ENCODE results near the gene TTC28.

Gene TTC28

GRCh38 chr22:28348613-28349609 lies 330.7 kb downstream of the TTC28 start:
- no peak overlapping the region for H3K9ac ChIP-seq (ENCODE audit: low read depth in 1 of 2, low read length in 2 of 2)
- no peaks in the 10 kb centered on the region for H3K27me3 ChIP-seq (ENCODE audit: control insufficient read depth in 2 of 2, insufficient read depth in 2 of 2, low read length in 2 of 2)
- H3K36me3 ChIP-seq (ENCODE audit: control insufficient read depth in 2 of 2, insufficient read depth in 2 of 2, low read length in 2 of 2): no peaks in the 10 kb centered on the region
- H3K4me3 ChIP-seq (ENCODE audit: low read length in 2 of 2): no peak overlapping the region
- H3K4me1 ChIP-seq (ENCODE audit: control insufficient read depth in 2 of 2, insufficient read depth in 2 of 2, low read length in 2 of 2): no peaks in the 10 kb centered on the region
- no peaks in the 10 kb centered on the region for H3K9me3 ChIP-seq (ENCODE audit: control insufficient read depth in 2 of 2, low read length in 2 of 2)
- no peak overlapping the region for H3K27ac ChIP-seq (ENCODE audit: low read depth in 2 of 2, low read length in 2 of 2)

GRCh38 chr22:28346308-28346707 lies 333.3 kb downstream of the TTC28 start:
- Histone ChIP-seq H3K4me3 (ENCODE audit: low read length in 2 of 2) (no peak overlapping the region), H3K4me1 (ENCODE audit: control insufficient read depth in 2 of 2, insufficient read depth in 2 of 2, low read length in 2 of 2) (no peaks in the 10 kb centered on the region), H3K9ac (ENCODE audit: low read depth in 1 of 2, low read length in 2 of 2) (no peak overlapping the region), H3K27ac (ENCODE audit: low read depth in 2 of 2, low read length in 2 of 2) (no peak overlapping the region), H3K9me3 (ENCODE audit: control insufficient read depth in 2 of 2, low read length in 2 of 2) (no peaks in the 10 kb centered on the region), H3K27me3 (ENCODE audit: control insufficient read depth in 2 of 2, insufficient read depth in 2 of 2, low read length in 2 of 2) (no peaks in the 10 kb centered on the region), H3K36me3 (ENCODE audit: control insufficient read depth in 2 of 2, insufficient read depth in 2 of 2, low read length in 2 of 2) (no peaks in the 10 kb centered on the region)

GRCh38 chr22:28344918-28345703 lies 334.5 kb downstream of the TTC28 start:
- no peak overlapping the region for H3K27ac ChIP-seq (ENCODE audit: low read depth in 2 of 2, low read length in 2 of 2)
- no peaks in the 10 kb centered on the region for H3K9me3 ChIP-seq (ENCODE audit: control insufficient read depth in 2 of 2, low read length in 2 of 2)
- no peaks in the 10 kb centered on the region for H3K27me3 ChIP-seq (ENCODE audit: control insufficient read depth in 2 of 2, insufficient read depth in 2 of 2, low read length in 2 of 2)
- no peaks in the 10 kb centered on the region for H3K4me1 ChIP-seq (ENCODE audit: control insufficient read depth in 2 of 2, insufficient read depth in 2 of 2, low read length in 2 of 2)
- H3K9ac ChIP-seq (ENCODE audit: low read depth in 1 of 2, low read length in 2 of 2): no peak overlapping the region
- H3K36me3 ChIP-seq (ENCODE audit: control insufficient read depth in 2 of 2, insufficient read depth in 2 of 2, low read length in 2 of 2): no peaks in the 10 kb centered on the region
- no peak overlapping the region for H3K4me3 ChIP-seq (ENCODE audit: low read length in 2 of 2)

- no peak overlapping the region for H3K27ac ChIP-seq (ENCODE audit: low read depth in 2 of 2, low read length in 2 of 2)
- H3K4me1 ChIP-seq (ENCODE audit: control insufficient read depth in 2 of 2, insufficient read depth in 2 of 2, low read length in 2 of 2): no peaks in the 10 kb centered on the region
- H3K9ac ChIP-seq (ENCODE audit: low read depth in 1 of 2, low read length in 2 of 2): no peak overlapping the region
- H3K4me3 ChIP-seq (ENCODE audit: low read length in 2 of 2): no peak overlapping the region
- H3K27me3 ChIP-seq (ENCODE audit: control insufficient read depth in 2 of 2, insufficient read depth in 2 of 2, low read length in 2 of 2): no peaks in the 10 kb centered on the region
- H3K36me3 ChIP-seq (ENCODE audit: control insufficient read depth in 2 of 2, insufficient read depth in 2 of 2, low read length in 2 of 2): no peaks in the 10 kb centered on the region
- no peaks in the 10 kb centered on the region for H3K9me3 ChIP-seq (ENCODE audit: control insufficient read depth in 2 of 2, low read length in 2 of 2)
Measured at GRCh38 chr22:28341001-28341400, 338.6 kb downstream of the TTC28 start.

- Histone ChIP-seq H3K4me3 (ENCODE audit: low read length in 2 of 2) (no peak overlapping the region), H3K36me3 (ENCODE audit: control insufficient read depth in 2 of 2, insufficient read depth in 2 of 2, low read length in 2 of 2) (no peaks in the 10 kb centered on the region), H3K27ac (ENCODE audit: low read depth in 2 of 2, low read length in 2 of 2) (no peak overlapping the region), H3K27me3 (ENCODE audit: control insufficient read depth in 2 of 2, insufficient read depth in 2 of 2, low read length in 2 of 2) (no peaks in the 10 kb centered on the region), H3K4me1 (ENCODE audit: control insufficient read depth in 2 of 2, insufficient read depth in 2 of 2, low read length in 2 of 2) (no peaks in the 10 kb centered on the region), H3K9ac (ENCODE audit: low read depth in 1 of 2, low read length in 2 of 2) (no peak overlapping the region), H3K9me3 (ENCODE audit: control insufficient read depth in 2 of 2, low read length in 2 of 2) (no peaks in the 10 kb centered on the region)
Measured at GRCh38 chr22:28333088-28333487, 346.6 kb downstream of the TTC28 start.

- H3K4me1 ChIP-seq (ENCODE audit: control insufficient read depth in 2 of 2, insufficient read depth in 2 of 2, low read length in 2 of 2): no peaks in the 10 kb centered on the region
Measured at GRCh38 chr22:28332410-28332809, 347.2 kb downstream of the TTC28 start.

GRCh38 chr22:28331695-28332094 lies 347.9 kb downstream of the TTC28 start:
- no peaks in the 10 kb centered on the region for H3K36me3 ChIP-seq (ENCODE audit: control insufficient read depth in 2 of 2, insufficient read depth in 2 of 2, low read length in 2 of 2)
- H3K9me3 ChIP-seq (ENCODE audit: control insufficient read depth in 2 of 2, low read length in 2 of 2): no peaks in the 10 kb centered on the region
- no peak overlapping the region for H3K4me3 ChIP-seq (ENCODE audit: low read length in 2 of 2)
- H3K27ac ChIP-seq (ENCODE audit: low read depth in 2 of 2, low read length in 2 of 2): no peak overlapping the region
- H3K27me3 ChIP-seq (ENCODE audit: control insufficient read depth in 2 of 2, insufficient read depth in 2 of 2, low read length in 2 of 2): no peaks in the 10 kb centered on the region
- H3K4me1 ChIP-seq (ENCODE audit: control insufficient read depth in 2 of 2, insufficient read depth in 2 of 2, low read length in 2 of 2): no peaks in the 10 kb centered on the region
- no peak overlapping the region for H3K9ac ChIP-seq (ENCODE audit: low read depth in 1 of 2, low read length in 2 of 2)

More at GRCh38 chr22:28332410-28332809, 347.2 kb downstream of the TTC28 start:
- H3K27ac ChIP-seq (ENCODE audit: low read depth in 2 of 2, low read length in 2 of 2): no peak overlapping the region
- no peak overlapping the region for H3K9ac ChIP-seq (ENCODE audit: low read depth in 1 of 2, low read length in 2 of 2)
- H3K36me3 ChIP-seq (ENCODE audit: control insufficient read depth in 2 of 2, insufficient read depth in 2 of 2, low read length in 2 of 2): no peaks in the 10 kb centered on the region
- no peaks in the 10 kb centered on the region for H3K9me3 ChIP-seq (ENCODE audit: control insufficient read depth in 2 of 2, low read length in 2 of 2)
- no peaks in the 10 kb centered on the region for H3K27me3 ChIP-seq (ENCODE audit: control insufficient read depth in 2 of 2, insufficient read depth in 2 of 2, low read length in 2 of 2)
- H3K4me3 ChIP-seq (ENCODE audit: low read length in 2 of 2): no peak overlapping the region

- Histone ChIP-seq H3K36me3 (ENCODE audit: control insufficient read depth in 2 of 2, insufficient read depth in 2 of 2, low read length in 2 of 2) (no peaks in the 10 kb centered on the region), H3K9me3 (ENCODE audit: control insufficient read depth in 2 of 2, low read length in 2 of 2) (no peaks in the 10 kb centered on the region), H3K4me3 (ENCODE audit: low read length in 2 of 2) (no peak overlapping the region), H3K27ac (ENCODE audit: low read depth in 2 of 2, low read length in 2 of 2) (no peak overlapping the region), H3K4me1 (ENCODE audit: control insufficient read depth in 2 of 2, insufficient read depth in 2 of 2, low read length in 2 of 2) (no peaks in the 10 kb centered on the region), H3K9ac (ENCODE audit: low read depth in 1 of 2, low read length in 2 of 2) (no peak overlapping the region), H3K27me3 (ENCODE audit: control insufficient read depth in 2 of 2, insufficient read depth in 2 of 2, low read length in 2 of 2) (no peaks in the 10 kb centered on the region)
Measured at GRCh38 chr22:28329186-28330073, 350.2 kb downstream of the TTC28 start.

GRCh38 chr22:28328756-28329155 lies 350.9 kb downstream of the TTC28 start:
- H3K9ac ChIP-seq (ENCODE audit: low read depth in 1 of 2, low read length in 2 of 2): no peak overlapping the region
- H3K27ac ChIP-seq (ENCODE audit: low read depth in 2 of 2, low read length in 2 of 2): no peak overlapping the region
- H3K27me3 ChIP-seq (ENCODE audit: control insufficient read depth in 2 of 2, insufficient read depth in 2 of 2, low read length in 2 of 2): no peaks in the 10 kb centered on the region
- H3K4me3 ChIP-seq (ENCODE audit: low read length in 2 of 2): no peak overlapping the region
- no peaks in the 10 kb centered on the region for H3K9me3 ChIP-seq (ENCODE audit: control insufficient read depth in 2 of 2, low read length in 2 of 2)
- no peaks in the 10 kb centered on the region for H3K4me1 ChIP-seq (ENCODE audit: control insufficient read depth in 2 of 2, insufficient read depth in 2 of 2, low read length in 2 of 2)
- no peaks in the 10 kb centered on the region for H3K36me3 ChIP-seq (ENCODE audit: control insufficient read depth in 2 of 2, insufficient read depth in 2 of 2, low read length in 2 of 2)

Data from mucosa of rectum (tissue), 2 donors.